Measurements from ENCODE around the gene SRPX2.

DNA sequence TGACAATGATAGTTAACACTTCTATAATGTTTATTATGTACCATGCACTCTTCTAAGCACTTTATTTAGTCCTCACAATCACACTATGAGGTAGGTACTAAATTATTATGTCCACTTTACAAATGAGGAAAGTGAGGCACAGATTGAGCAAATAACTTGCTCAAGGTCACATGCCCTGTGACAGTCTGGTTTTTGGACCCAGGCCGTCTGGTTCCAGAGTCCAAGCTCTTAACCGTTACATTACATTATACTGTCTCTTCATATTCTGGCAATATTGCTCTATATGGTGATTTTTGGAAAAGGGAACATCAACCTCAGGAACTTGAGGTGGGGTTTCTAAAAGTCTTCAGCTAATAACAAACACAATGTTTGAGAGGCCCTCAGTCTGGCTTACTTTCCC is 75.1 kb downstream of the SRPX2 start:
- TF ChIP-seq CTCF (IDR thresholded peaks at IDR 0.05) = no peak
- TF ChIP-seq POLR2A (IDR thresholded peaks at IDR 0.05) = no peak

All from right lobe of liver (tissue), 4 donors.